Skin epidermis (tissue), 12 donors: Measurements from ENCODE around the gene RAB3B.
"Not testable (repeated sequence)": the region's sequence is repeated elsewhere in the genome, so short reads cannot be mapped to it uniquely, and the experiment has no call there.

Source experiments
- H3K27ac ChIP-seq, 21 experiments: fragments of 200-600 bp; sonication (generic) in 11 of 21; one replicate each; pipeline ENCODE4 v1.5.0; 2020; ENCODE audit warnings: mild to moderate bottlenecking in 3 of 21, inconsistent platforms in 2 of 21, moderate library complexity in 2 of 21
- H3K4me3 ChIP-seq, 7 experiments: fragments of 200-600 bp; sonication (generic) in 2 of 7; one replicate each; pipeline ENCODE4 v1.5.0; 2020; ENCODE audit warnings: inconsistent platforms in 2 of 7, mild to moderate bottlenecking in 2 of 7, moderate library complexity in 1 of 7

RAB3B gene

DNA sequence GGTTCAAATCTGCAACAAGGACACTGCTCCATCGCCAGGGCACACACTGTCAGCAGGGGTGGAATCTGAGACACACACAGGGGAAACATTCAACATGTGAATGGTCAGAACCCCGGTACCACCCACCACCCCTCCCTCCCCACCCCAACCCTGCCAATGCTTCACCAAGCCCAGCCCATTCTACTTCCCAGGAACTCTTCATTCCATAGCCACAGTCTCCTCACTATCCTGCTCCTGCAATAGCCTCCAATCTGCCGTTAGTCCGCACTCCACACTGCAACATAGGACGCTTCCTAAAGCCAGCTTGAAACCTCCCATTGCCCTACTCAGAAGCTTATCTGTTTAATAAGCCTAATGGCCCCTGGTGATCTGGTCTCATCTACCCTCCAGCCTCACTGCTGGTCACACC, 7.5 kb upstream of the RAB3B start:
- H3K4me3 ChIP-seq, result no peak overlapping the region
- no peak overlapping the region for H3K27ac ChIP-seq

GRCh38 chr1:51989582-51990477, 670 bp downstream of the RAB3B start:
- Histone ChIP-seq H3K4me3 (peak overlapping the region; percentile 17 to 55 (median 35)), H3K27ac (no peak overlapping the region)

- H3K27ac ChIP-seq, result no peak overlapping the region
- H3K4me3 ChIP-seq, result no peak overlapping the region
These were observed 2.2 kb downstream of the RAB3B start for GRCh38 chr1:51988254-51988653.

GRCh38 chr1:51986718-51987117, 3.8 kb downstream of the RAB3B start:
- H3K27ac ChIP-seq, result no peak overlapping the region
- H3K4me3 ChIP-seq, result no peak overlapping the region

- no peak overlapping the region for H3K27ac ChIP-seq
These were observed 8.3 kb downstream of the RAB3B start for GRCh38 chr1:51982161-51982560.

DNA sequence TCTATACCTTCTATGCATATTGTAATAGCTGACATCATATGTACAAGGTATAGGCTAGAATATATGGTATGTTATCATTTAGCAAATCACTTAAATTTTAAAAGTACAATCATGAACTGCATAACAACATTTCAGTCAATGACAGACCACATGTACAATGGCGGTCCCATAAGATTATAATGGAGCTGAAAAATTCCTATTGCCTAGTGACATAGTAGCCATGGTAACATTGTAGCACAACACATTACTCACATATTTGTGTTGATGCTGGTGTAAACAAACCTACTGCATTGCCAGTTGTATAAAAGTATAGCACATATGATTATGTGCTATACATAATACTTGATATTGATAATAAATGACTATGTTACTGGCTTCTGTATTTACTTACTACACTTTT, 8.9 kb downstream of the RAB3B start:
- H3K27ac ChIP-seq, result no peak overlapping the region
- no peak overlapping the region for H3K4me3 ChIP-seq

More at GRCh38 chr1:51982161-51982560, 8.3 kb downstream of the RAB3B start:
- no peak overlapping the region for H3K4me3 ChIP-seq

DNA sequence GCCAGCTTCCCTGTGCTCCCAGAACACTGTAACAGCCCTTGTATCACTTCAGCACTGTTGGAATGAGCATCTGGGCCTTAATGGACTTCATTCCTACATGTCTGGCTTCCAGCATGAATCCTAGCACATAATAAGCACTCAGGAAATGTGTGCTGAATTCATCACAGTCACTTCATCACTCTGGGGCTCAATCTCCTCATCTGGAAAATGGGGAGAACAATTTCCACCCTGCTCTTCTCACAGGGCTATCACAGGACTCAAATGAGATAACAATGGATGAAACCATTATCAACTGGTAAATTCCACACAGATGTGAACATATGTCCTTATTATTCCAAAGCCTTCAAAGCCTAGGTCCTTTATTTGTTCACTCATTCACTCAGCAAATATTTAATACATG, 12.4 kb downstream of the RAB3B start:
- no peak overlapping the region for H3K4me3 ChIP-seq
- H3K27ac ChIP-seq, result no peak overlapping the region

DNA sequence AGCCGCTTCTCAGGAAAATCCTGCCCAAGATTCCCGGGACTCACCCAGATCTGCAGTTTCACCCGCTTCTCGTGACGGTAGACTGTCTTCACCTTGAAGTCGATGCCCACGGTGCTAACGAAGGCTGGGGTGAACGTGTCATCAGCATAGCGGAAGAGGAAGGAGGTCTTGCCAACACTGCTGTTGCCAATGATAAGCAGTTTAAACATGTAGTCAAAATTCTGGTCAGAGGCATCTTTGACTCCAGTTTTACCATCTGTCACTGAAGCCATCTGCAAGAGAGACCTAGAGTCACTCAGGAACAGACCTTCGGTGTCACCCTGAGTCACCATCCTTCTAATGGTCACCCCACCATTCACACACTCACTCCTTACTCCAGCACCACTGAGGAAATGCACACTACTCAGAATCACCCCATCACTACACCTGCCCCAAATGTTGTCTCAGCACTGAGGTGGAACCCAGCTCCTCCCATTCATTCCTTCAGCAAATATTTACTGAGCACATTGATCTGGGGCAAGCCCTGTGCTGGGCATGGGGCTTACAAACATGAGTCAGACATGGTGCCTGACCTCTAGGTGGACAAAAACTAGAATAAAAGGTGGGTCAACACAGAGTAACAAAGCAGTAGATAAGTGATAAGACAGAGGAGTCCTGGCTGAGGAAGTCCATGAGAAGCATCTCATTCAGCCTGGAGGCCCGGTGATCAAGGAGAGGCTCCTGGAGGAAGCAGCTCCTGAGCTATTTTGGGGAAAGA, 13.5 kb downstream of the RAB3B start:
- no peak overlapping the region for H3K27ac ChIP-seq
- H3K4me3 ChIP-seq, result no peak overlapping the region

DNA sequence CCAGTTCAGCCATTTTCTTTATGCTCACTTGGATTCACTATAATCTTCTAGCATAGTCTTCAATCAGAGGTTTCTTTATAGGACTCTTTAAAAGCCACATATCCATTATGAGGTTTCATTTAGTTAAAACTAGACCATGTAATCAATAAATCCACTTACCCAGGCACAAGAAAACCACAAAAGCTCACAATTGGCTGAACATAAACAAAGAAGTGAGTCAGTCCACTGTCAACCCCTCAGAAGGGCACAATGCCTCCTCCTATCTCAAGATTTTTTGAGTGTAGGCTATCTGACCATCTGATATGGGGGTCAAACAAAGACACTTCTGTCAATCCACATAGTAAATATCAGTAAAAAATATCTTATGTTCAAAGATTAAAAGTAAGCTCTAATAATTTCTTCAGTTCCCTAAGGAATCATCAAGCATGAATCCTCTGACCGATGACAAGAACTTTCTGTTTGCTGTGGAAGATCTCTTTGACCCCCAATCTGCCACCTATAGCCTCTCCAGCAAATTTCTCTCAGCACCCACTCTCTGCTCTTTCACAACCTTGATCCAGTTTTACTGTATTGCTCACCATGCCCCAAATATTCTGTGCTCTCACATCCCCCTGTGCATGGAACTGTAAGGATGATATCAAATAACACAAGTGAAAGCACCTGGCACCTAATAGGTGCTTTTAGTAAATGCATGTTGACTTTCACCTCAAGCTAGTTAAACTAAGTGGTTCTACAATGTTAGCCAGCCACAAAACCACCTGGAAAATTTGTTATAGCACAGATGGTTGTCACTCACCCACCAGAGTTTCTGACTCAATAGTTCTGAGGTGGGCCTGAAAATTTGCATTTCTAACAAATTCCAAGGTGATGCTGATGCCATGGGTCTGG, 16.7 kb downstream of the RAB3B start:
- no peak overlapping the region for H3K27ac ChIP-seq
- H3K4me3 ChIP-seq, result no peak overlapping the region

DNA sequence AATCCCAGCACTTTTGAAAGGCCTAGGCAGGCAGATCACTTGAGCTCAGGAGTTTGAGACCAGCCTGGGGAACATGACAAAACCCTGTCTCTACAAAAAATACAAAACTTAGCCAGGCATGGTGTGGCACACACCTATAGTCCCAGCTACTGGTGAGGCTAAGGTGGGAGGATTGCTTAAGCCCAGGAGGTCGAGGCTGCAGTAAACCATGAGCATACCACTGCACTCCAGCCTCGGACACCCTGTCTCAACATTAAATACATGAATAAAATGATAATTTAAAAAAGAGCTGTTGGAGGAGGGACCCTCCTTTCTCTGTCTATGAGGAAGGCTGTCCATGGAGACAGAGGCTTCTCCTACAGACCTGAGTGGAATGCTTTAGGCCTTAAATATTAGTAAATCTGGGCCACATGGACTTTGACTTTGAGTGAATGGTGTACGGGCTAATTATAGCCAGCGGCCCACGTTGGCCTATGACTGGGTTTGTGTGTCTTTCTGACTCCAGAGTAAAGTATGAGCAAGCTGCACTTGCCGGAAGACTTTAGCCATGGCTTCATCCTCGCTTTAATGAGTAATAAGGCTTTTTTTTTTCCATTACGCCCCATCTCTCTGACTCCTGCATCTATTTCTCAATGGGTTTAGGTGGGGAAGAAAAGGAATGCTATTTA, 21.3 kb downstream of the RAB3B start:
- Histone ChIP-seq H3K4me3 (no peak overlapping the region), H3K27ac (no peak overlapping the region)

DNA sequence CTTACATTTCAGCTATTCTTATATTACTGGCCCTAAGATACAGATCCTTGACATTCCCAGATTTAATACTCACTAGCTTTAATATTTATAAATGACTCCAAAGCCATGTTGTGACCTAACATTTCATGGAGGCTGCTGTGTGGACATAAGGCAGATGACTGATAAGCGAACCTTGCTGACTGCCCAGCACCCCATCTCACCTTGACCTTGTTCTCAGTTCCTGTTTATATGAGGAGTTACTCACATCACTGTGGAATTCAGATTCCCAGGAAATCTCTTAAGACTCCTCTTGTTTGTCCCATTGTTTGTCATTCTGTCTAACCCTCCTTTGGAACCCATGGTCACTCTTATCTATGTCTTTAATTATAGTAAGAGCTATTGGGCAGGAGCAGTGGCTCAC, 21.9 kb downstream of the RAB3B start:
- H3K27ac ChIP-seq, result no peak overlapping the region
- no peak overlapping the region for H3K4me3 ChIP-seq

- H3K27ac ChIP-seq, H3K4me3 ChIP-seq: not testable (repeated sequence)
These were observed 23.2 kb downstream of the RAB3B start for GRCh38 chr1:51967213-51967791.

- Histone ChIP-seq H3K27ac (no peak overlapping the region), H3K4me3 (no peak overlapping the region)
These were observed 23.9 kb downstream of the RAB3B start for GRCh38 chr1:51966559-51966958.

GRCh38 chr1:51964309-51964696, 26.2 kb downstream of the RAB3B start:
- H3K27ac ChIP-seq, result no peak overlapping the region

GRCh38 chr1:51963592-51964308, 26.8 kb downstream of the RAB3B start:
- no peak overlapping the region for H3K27ac ChIP-seq
- H3K4me3 ChIP-seq, result no peak overlapping the region

More at GRCh38 chr1:51964309-51964696, 26.2 kb downstream of the RAB3B start:
- no peak overlapping the region for H3K4me3 ChIP-seq

GRCh38 chr1:51962486-51963356, 27.8 kb downstream of the RAB3B start:
- H3K4me3 ChIP-seq, result no peak overlapping the region
- no peak overlapping the region for H3K27ac ChIP-seq

DNA sequence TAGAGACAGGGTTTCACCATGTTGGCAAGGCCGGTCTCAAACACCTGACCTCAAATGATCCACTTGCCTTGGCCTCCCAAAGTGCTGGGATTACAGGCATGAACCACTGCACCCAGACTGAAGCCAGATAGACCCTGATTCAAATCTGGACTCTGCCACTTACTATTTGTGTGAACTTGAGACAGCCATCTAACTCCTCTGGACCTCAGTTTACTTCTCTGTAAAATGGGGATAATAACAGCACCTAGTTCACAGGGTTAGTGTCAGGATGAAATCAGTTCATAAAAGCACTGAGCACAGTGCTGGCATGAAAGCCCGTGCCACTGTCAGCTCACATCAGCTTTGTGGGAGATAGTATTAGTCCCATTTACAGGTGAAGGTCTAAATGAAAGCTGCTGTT, 28.5 kb downstream of the RAB3B start:
- H3K4me3 ChIP-seq, result no peak overlapping the region
- H3K27ac ChIP-seq, result no peak overlapping the region

DNA sequence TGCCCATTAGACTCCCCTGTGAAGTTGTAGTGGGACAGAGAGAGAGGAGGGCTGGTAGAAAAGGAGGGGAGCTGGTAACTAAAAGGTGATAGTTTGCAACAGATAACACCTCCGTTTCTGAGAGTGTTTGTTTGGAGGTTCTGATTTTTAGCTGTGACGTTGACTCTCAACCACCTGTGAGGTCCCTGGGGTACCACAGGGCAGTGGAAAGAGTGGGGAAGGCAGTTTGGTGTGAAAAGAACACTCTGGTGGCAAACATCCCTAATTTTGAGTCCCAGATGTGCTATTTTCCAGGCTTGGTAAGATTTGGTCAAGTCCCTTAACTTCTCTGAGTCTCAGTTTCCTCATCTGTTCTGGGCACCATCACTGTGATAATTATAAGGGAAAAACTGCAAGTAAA, 29.3 kb downstream of the RAB3B start:
- no peak overlapping the region for H3K4me3 ChIP-seq

More for the DNA sequence above, 29.3 kb downstream of the RAB3B start:
- H3K27ac ChIP-seq, result no peak overlapping the region
